ENCODE results near the gene FBN1.

Gene FBN1

DNA sequence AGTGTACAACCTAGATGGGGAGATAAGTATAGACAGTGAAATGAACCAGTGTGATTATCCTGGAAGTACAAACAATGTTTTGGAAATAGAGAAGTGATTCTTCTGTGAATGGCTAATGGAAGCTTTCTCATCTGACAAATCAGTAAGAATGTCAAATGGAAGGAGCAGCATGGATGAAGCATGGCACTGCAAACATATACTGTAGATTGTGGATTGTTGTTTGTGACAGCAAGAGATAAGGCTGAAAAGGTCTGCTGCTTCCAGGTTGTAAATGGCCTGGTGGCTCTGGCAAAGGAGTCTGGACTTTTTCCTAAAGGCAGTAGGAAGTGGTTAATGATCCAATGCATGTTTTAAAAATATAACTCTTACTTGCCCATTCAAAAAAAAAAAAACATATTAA, 71.3 kb downstream of the FBN1 start:
- Histone ChIP-seq H3K27me3 (no peaks in the 10 kb centered on the region), H3K4me3 (no peak overlapping the region), H3K9me3 (no peaks in the 10 kb centered on the region), H3K9ac (no peak overlapping the region), H4K20me1 (no peaks in the 10 kb centered on the region), H3K4me2 (no peak overlapping the region), H3K4me1 (no peaks in the 10 kb centered on the region), H3K36me3 (no peaks in the 10 kb centered on the region), H3K27ac (no peak overlapping the region)
- TF ChIP-seq Cebpa-rat (IDR thresholded peaks at IDR 0.05), result no peak

DNA sequence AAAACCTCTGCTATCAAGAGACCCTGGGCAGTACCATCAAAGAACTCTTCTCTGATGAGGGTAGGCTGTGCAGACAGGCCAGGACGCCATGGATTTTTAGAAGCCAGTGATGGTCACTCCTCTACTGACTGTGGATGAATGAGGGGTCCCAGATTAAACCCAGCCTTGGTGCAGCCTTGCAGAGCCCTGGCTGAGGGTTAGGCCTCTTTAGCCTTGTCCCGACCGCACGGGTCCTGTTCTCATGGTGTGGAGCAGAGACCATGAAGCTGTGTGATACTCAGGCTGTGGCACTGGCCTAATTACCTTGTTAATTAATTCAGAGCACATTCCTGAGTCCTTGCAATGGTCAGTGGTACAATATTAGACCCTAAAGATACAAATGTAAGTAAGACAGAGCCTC, 71.7 kb downstream of the FBN1 start:
- H3K4me2 ChIP-seq, result no peak overlapping the region
- H3K27me3 ChIP-seq, result no peaks in the 10 kb centered on the region
- H3K27ac ChIP-seq, result no peak overlapping the region
- TF ChIP-seq Cebpa-rat (IDR thresholded peaks at IDR 0.05), result no peak
- no peak overlapping the region for H3K4me3 ChIP-seq
- no peaks in the 10 kb centered on the region for H3K36me3 ChIP-seq
- H3K4me1 ChIP-seq, result no peaks in the 10 kb centered on the region
- H3K9me3 ChIP-seq, result no peaks in the 10 kb centered on the region
- H3K9ac ChIP-seq, result no peak overlapping the region
- no peaks in the 10 kb centered on the region for H4K20me1 ChIP-seq

DNA sequence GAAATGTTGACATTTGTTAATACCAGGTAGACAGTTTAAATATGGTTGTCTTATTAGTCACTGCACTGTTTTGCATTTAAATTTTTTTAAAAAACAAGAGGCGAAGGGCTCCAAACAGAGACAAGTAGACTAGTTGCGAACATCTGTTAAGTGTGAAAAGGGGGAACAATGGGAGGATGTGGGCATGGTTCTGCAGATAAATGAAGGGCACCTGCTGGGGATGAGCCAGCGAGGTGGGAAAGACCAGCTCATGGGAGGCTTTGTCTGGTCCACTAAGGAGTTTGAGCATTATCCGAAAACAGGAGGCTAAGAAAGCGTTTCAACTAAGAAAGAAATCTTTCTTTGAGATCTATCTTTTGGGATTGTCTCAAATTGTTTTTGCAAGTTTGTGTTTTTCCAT, 72.7 kb downstream of the FBN1 start:
- no peak overlapping the region for H3K27ac ChIP-seq
- H3K4me2 ChIP-seq, result no peak overlapping the region
- TF ChIP-seq Cebpa-rat (IDR thresholded peaks at IDR 0.05), result no peak
- H4K20me1 ChIP-seq, result no peaks in the 10 kb centered on the region
- H3K36me3 ChIP-seq, result no peaks in the 10 kb centered on the region
- H3K4me3 ChIP-seq, result no peak overlapping the region
- no peak overlapping the region for H3K9ac ChIP-seq
- H3K4me1 ChIP-seq, result no peaks in the 10 kb centered on the region
- no peaks in the 10 kb centered on the region for H3K27me3 ChIP-seq
- H3K9me3 ChIP-seq, result no peaks in the 10 kb centered on the region

DNA sequence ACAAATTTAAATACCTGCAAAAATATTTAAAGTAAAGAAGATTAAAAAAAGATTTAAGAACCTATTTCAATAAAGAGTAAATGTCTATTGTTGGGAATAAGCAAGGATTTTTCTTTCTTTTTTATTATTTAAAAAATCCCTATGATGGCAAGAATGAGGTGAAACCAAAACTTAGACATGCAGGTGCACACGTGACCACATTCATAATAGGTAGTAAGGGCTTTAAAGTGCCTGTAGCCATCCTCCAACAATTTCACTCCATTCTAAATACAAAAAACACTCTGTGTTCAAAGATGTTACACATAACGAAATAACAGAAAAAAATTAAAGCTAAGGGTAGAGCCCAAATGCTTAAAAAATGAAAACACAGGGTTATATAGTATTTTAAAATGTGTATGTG, 74.0 kb downstream of the FBN1 start:
- H4K20me1 ChIP-seq, result no peaks in the 10 kb centered on the region
- no peak overlapping the region for H3K4me2 ChIP-seq
- H3K27me3 ChIP-seq, result no peaks in the 10 kb centered on the region
- no peaks in the 10 kb centered on the region for H3K4me1 ChIP-seq
- TF ChIP-seq Cebpa-rat (IDR thresholded peaks at IDR 0.05), result no peak
- H3K36me3 ChIP-seq, result no peaks in the 10 kb centered on the region
- H3K9me3 ChIP-seq, result no peaks in the 10 kb centered on the region
- no peak overlapping the region for H3K27ac ChIP-seq
- H3K9ac ChIP-seq, result no peak overlapping the region
- H3K4me3 ChIP-seq, result no peak overlapping the region

DNA sequence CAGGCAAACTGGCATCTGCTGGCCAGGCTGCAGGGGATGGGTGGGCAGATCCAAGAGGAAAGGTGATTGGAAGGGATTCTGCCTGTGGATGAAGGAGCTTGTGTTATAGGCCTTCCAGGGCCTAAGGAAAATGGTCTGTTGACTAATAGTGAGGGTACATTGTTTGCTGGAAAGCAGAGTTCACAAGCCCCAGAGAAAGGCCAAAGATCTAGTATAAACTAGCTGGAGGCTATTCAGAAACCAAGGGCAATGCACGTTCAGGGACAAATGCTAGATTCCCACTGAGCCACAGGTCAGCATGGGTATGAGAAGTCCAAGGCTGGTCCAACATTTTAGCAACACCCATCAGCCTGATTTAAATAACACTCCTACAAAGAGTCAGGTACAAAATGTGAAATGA, 74.7 kb downstream of the FBN1 start:
- Histone ChIP-seq H3K27me3 (no peaks in the 10 kb centered on the region), H3K27ac (no peak overlapping the region), H3K9me3 (no peaks in the 10 kb centered on the region), H4K20me1 (no peaks in the 10 kb centered on the region), H3K4me3 (no peak overlapping the region), H3K4me1 (no peaks in the 10 kb centered on the region), H3K9ac (no peak overlapping the region), H3K4me2 (no peak overlapping the region), H3K36me3 (no peaks in the 10 kb centered on the region)
- TF ChIP-seq Cebpa-rat (IDR thresholded peaks at IDR 0.05), result no peak

DNA sequence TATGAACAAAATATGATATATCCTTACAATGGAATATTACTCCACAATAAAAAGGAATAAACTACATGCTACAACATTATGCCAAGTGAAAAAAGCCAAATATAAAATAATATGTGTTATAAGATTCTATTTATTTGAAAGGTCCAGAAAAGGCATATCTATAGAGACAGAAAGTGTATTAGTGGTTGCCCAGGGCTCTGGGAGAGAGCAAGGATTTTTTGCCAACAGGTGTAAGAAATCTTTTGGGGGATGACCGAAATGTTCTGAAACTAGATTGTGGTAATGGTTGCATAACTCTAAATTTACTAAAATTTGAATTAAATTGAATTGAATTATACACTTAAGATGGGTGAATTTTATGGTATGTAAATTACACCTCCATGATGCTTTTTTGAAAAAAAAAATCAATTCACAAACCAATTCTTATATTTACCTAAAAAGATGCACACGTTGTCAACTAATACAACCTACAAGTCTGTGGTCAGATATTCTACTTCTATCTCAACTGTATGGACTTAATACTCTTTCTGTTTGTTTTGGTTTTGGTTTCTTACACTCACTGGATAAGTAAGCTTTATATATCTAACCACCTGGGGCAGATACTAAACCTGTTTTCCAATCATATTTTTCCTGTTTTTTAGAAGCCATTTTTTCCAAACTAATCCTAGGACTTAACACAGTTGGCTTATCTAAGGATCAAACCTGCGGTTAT, 75.8 kb downstream of the FBN1 start:
- H3K9me3 ChIP-seq, result no peaks in the 10 kb centered on the region
- no peak overlapping the region for H3K9ac ChIP-seq
- H3K27ac ChIP-seq, result no peak overlapping the region
- no peaks in the 10 kb centered on the region for H3K4me1 ChIP-seq
- no peaks in the 10 kb centered on the region for H3K36me3 ChIP-seq
- no peak overlapping the region for H3K4me3 ChIP-seq
- no peaks in the 10 kb centered on the region for H4K20me1 ChIP-seq
- no peak for TF ChIP-seq Cebpa-rat (IDR thresholded peaks at IDR 0.05)
- no peak overlapping the region for H3K4me2 ChIP-seq
- H3K27me3 ChIP-seq, result no peaks in the 10 kb centered on the region

DNA sequence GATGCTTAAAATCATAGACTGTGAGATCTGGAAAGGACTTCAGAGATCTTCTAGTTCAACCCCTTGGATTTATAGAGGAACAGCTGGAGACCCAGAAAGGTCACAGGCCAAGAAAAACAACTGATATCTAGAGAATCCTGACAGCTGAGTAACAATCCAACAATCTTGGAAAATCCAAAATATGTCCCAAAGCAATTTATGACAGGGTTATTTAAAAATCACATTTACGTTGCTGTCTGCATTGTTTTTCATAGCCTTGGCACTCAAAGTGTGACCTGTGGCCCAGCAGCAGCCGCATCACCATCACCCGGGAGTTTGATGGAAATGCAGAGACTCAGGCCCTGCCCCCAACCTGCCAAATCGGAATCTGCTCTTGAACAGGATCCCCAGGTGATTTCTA, 78.8 kb downstream of the FBN1 start:
- H3K4me2 ChIP-seq, result no peak overlapping the region
- no peak overlapping the region for H3K27ac ChIP-seq
- no peaks in the 10 kb centered on the region for H3K9me3 ChIP-seq

DNA sequence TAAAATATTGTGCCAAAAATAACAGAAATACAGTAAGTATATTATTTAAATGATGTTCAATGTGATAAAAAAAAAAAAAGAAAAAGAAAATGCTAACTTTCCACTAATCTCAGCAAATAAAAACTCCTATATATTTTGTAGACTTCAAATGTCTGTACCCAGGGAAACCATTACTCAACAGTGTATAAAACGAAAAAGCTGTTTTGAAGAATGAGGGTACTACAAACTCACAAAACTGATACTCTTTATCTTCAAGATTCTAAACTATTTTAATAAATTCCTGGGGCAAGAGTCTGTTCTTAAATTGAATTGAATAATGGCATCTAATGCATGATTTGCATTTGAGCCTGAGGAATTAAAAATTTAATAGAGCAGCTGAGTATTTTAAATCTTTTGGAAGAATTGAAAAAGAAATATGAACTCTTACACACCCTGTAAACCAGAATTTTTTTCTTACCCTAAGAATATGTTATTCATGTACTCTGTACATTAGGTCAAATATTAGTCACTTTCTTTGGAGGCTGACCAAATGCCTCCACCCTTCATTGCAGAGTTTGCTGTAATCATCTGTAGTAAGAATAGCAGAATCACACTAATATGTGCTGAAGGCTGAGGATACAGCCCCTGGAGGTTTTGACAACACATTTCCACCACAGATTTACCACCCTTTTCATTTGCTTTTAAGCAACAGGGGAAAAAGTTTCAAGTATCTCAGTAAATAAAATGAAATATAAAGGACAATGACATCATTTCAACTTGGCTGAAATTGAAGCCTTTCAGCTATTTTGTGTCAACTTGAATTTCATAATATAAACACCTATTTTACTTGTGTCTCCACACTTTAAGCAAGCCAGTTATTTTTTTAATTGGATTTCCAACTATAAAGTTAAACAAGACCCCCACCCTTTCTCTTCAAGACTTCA, 79.7 kb downstream of the FBN1 start:
- no peak for TF ChIP-seq Cebpa-rat (IDR thresholded peaks at IDR 0.05)
- Histone ChIP-seq H3K27me3 (no peaks in the 10 kb centered on the region), H3K4me3 (no peak overlapping the region), H3K4me1 (no peaks in the 10 kb centered on the region), H4K20me1 (no peaks in the 10 kb centered on the region), H3K9ac (no peak overlapping the region), H3K36me3 (no peaks in the 10 kb centered on the region), H3K4me2 (no peak overlapping the region), H3K9me3 (no peaks in the 10 kb centered on the region), H3K27ac (no peak overlapping the region)

More for the DNA sequence above, 78.8 kb downstream of the FBN1 start:
- no peaks in the 10 kb centered on the region for H3K27me3 ChIP-seq
- TF ChIP-seq Cebpa-rat (IDR thresholded peaks at IDR 0.05), result no peak
- H3K4me1 ChIP-seq, result no peaks in the 10 kb centered on the region
- H3K4me3 ChIP-seq, result no peak overlapping the region
- H3K9ac ChIP-seq, result no peak overlapping the region
- H4K20me1 ChIP-seq, result no peaks in the 10 kb centered on the region
- no peaks in the 10 kb centered on the region for H3K36me3 ChIP-seq

DNA sequence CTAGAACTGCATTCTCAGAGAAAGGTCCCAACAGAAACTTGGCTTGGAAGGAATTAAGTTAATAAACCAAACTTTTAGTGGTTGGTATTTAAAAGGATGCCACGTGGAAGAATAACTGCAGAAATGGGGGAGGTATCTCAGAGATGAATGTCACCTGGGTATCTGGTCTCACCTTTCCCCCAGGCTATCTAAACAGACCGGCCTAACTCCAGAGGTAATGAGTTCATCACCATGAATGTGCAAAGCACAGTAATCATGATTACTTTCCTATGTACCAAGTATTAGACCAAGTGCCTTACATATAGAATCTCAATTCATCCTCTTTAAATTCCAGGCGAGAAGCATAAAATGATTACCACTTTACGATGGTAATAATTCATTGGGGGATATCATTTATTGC, 80.8 kb downstream of the FBN1 start:
- Histone ChIP-seq H3K4me2 (no peak overlapping the region), H3K4me1 (no peaks in the 10 kb centered on the region), H3K9ac (no peak overlapping the region), H3K36me3 (no peaks in the 10 kb centered on the region), H4K20me1 (no peaks in the 10 kb centered on the region), H3K27ac (no peak overlapping the region), H3K9me3 (no peaks in the 10 kb centered on the region), H3K27me3 (no peaks in the 10 kb centered on the region), H3K4me3 (no peak overlapping the region)
- no peak for TF ChIP-seq Cebpa-rat (IDR thresholded peaks at IDR 0.05)

DNA sequence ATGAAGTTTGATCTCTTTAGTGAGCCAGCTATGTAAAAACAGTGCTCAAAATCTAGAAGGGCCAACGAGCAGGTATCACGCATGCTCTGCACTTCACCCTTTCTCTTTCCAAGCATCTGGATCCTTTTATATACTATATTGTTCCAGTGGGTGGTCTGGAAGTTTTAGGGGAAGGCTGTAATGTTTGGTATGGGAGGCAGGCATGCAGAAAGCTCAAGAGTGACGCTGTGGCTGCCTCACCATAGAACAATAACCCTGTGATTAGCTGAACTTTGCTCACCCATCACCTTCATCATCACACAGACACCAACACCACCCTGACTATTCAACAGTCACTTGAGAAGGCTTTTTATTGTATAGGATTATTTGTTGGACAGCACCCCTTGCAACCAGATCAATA, 81.6 kb downstream of the FBN1 start:
- no peak for TF ChIP-seq Cebpa-rat (IDR thresholded peaks at IDR 0.05)
- no peaks in the 10 kb centered on the region for H3K9me3 ChIP-seq

More for the DNA sequence above, 81.6 kb downstream of the FBN1 start:
- Histone ChIP-seq H3K4me1 (no peaks in the 10 kb centered on the region), H3K9ac (no peak overlapping the region), H3K36me3 (no peaks in the 10 kb centered on the region), H4K20me1 (no peaks in the 10 kb centered on the region), H3K27me3 (no peaks in the 10 kb centered on the region), H3K27ac (no peak overlapping the region), H3K4me2 (no peak overlapping the region), H3K4me3 (no peak overlapping the region)

Data from BLaER1 (cell line).